Kidney epithelial cell (primary cell): ENCODE data around the gene ELOB. TPM values are rescaled to one million over a fixed set of nuclear protein-coding genes. Genes with fewer than 3 reads are reported as not detected.

Experiments used
- DNase-seq: peaks from one replicate; pipeline ENCODE4 v3.0.0-alpha.2; 2010; ENCODE audit warnings: low read depth
- H3K27me3 ChIP-seq: 2 replicates; pipeline ENCODE4 v1.6.0; 2011; ENCODE audit warnings: low read length; ENCODE audit not compliant: control insufficient read depth, insufficient read depth
- H3K36me3 ChIP-seq: 2 replicates; pipeline ENCODE4 v1.5.1; 2011; ENCODE audit warnings: low read length; ENCODE audit not compliant: control insufficient read depth, insufficient read depth
- H3K4me3 ChIP-seq: 2 replicates; pipeline ENCODE4 v1.5.1; 2011; ENCODE audit warnings: low read depth, mild to moderate bottlenecking, control low read depth, low read length
- CTCF ChIP-seq: IDR thresholded peaks from 2 replicates; pipeline ENCODE4 v1.5.1; 2011; ENCODE audit warnings: mild to moderate bottlenecking, moderate library complexity, low read length, control low read depth, inconsistent platforms; ENCODE audit not compliant: insufficient read depth, poor library complexity, severe bottlenecking
- total RNA-seq: library from RNA; depleted of rRNA; stranded (reverse); fragments of >200 nt; gene quantifications from 2 replicates; pipeline ENCODE4 v1.2.3, GENCODE V29; 2015

Gene ELOB
- total RNA-seq, 1 donor from 2014 or later, result 714 TPM

GRCh38 chr16:2764718-2765117, 12.4 kb downstream of the ELOB start:
- Histone ChIP-seq H3K27me3 (no peaks in the 10 kb centered on the region), H3K36me3 (peaks cover 10% of the 10 kb centered on the region), H3K4me3 (no peak overlapping the region)
- no peak for DNase-seq
- no peak for TF ChIP-seq CTCF

- DNase-seq, result no peak
- Histone ChIP-seq H3K36me3 (peaks cover 8% of the 10 kb centered on the region), H3K4me3 (no peak overlapping the region), H3K27me3 (no peaks in the 10 kb centered on the region)
- no peak for TF ChIP-seq CTCF
Observed at GRCh38 chr16:2763173-2763572, 13.9 kb downstream of the ELOB start.

GRCh38 chr16:2762711-2763110, 14.4 kb downstream of the ELOB start:
- H3K4me3 ChIP-seq, result no peak overlapping the region

GRCh38 chr16:2761886-2762583, 15.0 kb downstream of the ELOB start:
- TF ChIP-seq CTCF, result no peak
- DNase-seq, result no peak
- no peaks in the 10 kb centered on the region for H3K27me3 ChIP-seq

More at GRCh38 chr16:2762711-2763110, 14.4 kb downstream of the ELOB start:
- no peak for DNase-seq
- no peak for TF ChIP-seq CTCF
- peaks cover 8% of the 10 kb centered on the region for H3K36me3 ChIP-seq
- no peaks in the 10 kb centered on the region for H3K27me3 ChIP-seq

GRCh38 chr16:2761472-2761871, 15.6 kb downstream of the ELOB start:
- TF ChIP-seq CTCF, result no peak
- Histone ChIP-seq H3K36me3 (peaks cover 10% of the 10 kb centered on the region), H3K4me3 (no peak overlapping the region), H3K27me3 (no peaks in the 10 kb centered on the region)
- no peak for DNase-seq

More at GRCh38 chr16:2761886-2762583, 15.0 kb downstream of the ELOB start:
- no peak overlapping the region for H3K4me3 ChIP-seq
- H3K36me3 ChIP-seq, result peaks cover 11% of the 10 kb centered on the region

GRCh38 chr16:2757344-2757743, 19.7 kb downstream of the ELOB start:
- H3K4me3 ChIP-seq, result no peak overlapping the region
- H3K36me3 ChIP-seq, result peaks cover 10% of the 10 kb centered on the region
- no peak for TF ChIP-seq CTCF
- DNase-seq, result no peak
- H3K27me3 ChIP-seq, result no peaks in the 10 kb centered on the region
